ENCODE measurements around the gene KLK15. TPM values are rescaled to one million over a fixed set of nuclear protein-coding genes. Genes with fewer than 3 reads are reported as not detected.

The KLK15 gene
- total RNA-seq, 1 donor from 2014 or later = not detected

GRCh38 chr19:50876456-50876855, 43.1 kb upstream of the KLK15 start:
- TF ChIP-seq POLR2A (IDR thresholded peaks at IDR 0.05) (no peak), CTCF (IDR thresholded peaks at IDR 0.05) (no peak), POLR2AphosphoS5 (IDR thresholded peaks at IDR 0.05; ENCODE audit: insufficient read depth in 1 of 2, low read depth in 1 of 2) (no peak)
- no peaks in the 10 kb centered on the region for H3K9me3 ChIP-seq
- no peaks in the 10 kb centered on the region for H3K4me1 ChIP-seq
- no peaks in the 10 kb centered on the region for H3K36me3 ChIP-seq
- no peak overlapping the region for H3K4me3 ChIP-seq
- no peak for DNase-seq (ENCODE audit: extremely low spot score in 2 of 2)
- H3K27me3 ChIP-seq = no peaks in the 10 kb centered on the region
- intact Hi-C loops (cut with DNase I) = no loop called here
- no peak overlapping the region for H3K27ac ChIP-seq

DNA sequence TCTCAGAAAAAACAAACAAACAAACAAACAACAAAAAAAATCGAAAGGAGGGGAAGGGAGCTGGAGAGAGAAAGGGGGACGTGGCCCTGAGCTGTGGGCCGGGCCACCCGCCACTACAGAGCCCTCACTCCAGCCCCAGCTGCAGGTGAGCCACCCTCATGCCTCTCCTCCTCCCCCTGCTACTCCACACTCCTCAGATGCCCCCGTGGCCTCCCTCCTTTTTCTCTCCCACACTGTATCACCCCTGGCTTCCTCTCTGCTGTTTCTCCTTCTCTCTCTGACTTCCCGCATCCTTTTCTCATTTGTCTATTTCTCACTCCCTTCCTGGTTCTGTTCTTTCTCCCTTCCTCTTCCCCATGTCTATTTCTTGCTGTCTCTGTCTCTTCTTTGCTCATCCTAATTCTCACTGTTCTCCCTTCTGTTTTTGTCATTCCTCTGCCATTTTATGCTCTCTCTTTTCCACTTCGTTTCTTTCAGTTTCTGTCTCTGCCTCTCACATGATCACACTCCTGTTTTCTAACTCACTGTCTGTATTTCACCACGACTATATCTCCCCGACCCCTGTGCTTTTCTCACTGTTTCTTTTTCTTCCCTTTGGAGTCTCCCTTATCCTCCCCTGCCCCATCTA, 42.5 kb upstream of the KLK15 start:
- no peaks in the 10 kb centered on the region for H3K9me3 ChIP-seq
- H3K4me3 ChIP-seq = no peak overlapping the region
- no peaks in the 10 kb centered on the region for H3K27me3 ChIP-seq
- H3K36me3 ChIP-seq = no peaks in the 10 kb centered on the region
- TF ChIP-seq POLR2A (IDR thresholded peaks at IDR 0.05) = no peak
- no peak for TF ChIP-seq POLR2AphosphoS5 (IDR thresholded peaks at IDR 0.05; ENCODE audit: insufficient read depth in 1 of 2, low read depth in 1 of 2)
- no peak for TF ChIP-seq CTCF (IDR thresholded peaks at IDR 0.05)
- intact Hi-C loops (cut with DNase I) = no loop called here
- no peaks in the 10 kb centered on the region for H3K4me1 ChIP-seq
- H3K27ac ChIP-seq = no peak overlapping the region
- no peak for DNase-seq (ENCODE audit: extremely low spot score in 2 of 2)

DNA sequence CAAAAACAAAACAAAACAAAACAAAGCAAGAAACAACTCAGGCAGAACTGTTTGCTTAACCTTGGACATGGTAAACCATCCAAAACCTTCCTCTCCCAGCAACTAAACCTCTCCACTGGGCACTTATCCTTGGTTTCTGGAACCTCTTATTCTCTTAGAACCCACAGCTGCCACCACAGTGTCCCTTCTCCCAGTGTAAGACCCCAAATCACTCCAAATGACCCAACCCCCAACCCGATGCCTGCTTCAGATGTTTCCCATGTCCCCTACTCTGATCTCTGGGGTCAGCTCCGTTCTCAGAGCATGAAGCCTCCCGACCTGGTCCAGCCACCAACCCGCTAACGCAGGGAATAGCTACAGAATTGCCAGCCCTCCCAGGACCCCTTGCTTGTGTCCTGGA, 40.8 kb upstream of the KLK15 start:
- intact Hi-C loops (cut with DNase I) = no loop called here
- DNase-seq (ENCODE audit: extremely low spot score in 2 of 2) = no peak
- Histone ChIP-seq H3K36me3 (no peaks in the 10 kb centered on the region), H3K4me1 (no peaks in the 10 kb centered on the region), H3K9me3 (no peaks in the 10 kb centered on the region), H3K4me3 (no peak overlapping the region), H3K27me3 (no peaks in the 10 kb centered on the region), H3K27ac (no peak overlapping the region)
- no peak for TF ChIP-seq POLR2A (IDR thresholded peaks at IDR 0.05)
- no peak for TF ChIP-seq CTCF (IDR thresholded peaks at IDR 0.05)
- no peak for TF ChIP-seq POLR2AphosphoS5 (IDR thresholded peaks at IDR 0.05; ENCODE audit: insufficient read depth in 1 of 2, low read depth in 1 of 2)

DNA sequence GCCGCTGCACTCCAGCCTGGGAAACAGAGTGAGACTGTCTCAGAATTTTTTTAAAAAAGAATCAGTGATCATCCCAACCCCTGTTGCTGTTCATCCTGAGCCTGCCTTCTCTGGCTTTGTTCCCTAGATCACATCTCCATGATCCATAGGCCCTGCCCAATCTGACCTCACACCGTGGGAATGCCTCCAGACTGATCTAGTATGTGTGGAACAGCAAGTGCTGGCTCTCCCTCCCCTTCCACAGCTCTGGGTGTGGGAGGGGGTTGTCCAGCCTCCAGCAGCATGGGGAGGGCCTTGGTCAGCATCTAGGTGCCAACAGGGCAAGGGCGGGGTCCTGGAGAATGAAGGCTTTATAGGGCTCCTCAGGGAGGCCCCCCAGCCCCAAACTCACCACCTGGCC, 39.7 kb upstream of the KLK15 start, which contains the start of gene KLK2:
Gene KLK2 (plus strand): TSS at position 384 of the 400 bp plus-strand sequence. CDS start 35 bp downstream, outside the sequence.
- no peaks in the 10 kb centered on the region for H3K4me1 ChIP-seq
- H3K27me3 ChIP-seq = no peaks in the 10 kb centered on the region
- no peak within 1 kb of the TSS for H3K4me3 ChIP-seq
- H3K9me3 ChIP-seq = no peaks in the 10 kb centered on the region
- no peak for TF ChIP-seq POLR2A (IDR thresholded peaks at IDR 0.05)
- TF ChIP-seq POLR2AphosphoS5 (IDR thresholded peaks at IDR 0.05; ENCODE audit: insufficient read depth in 1 of 2, low read depth in 1 of 2) = no peak
- TF ChIP-seq CTCF (IDR thresholded peaks at IDR 0.05) = no peak
- H3K27ac ChIP-seq = no peak within 1 kb of the TSS
- intact Hi-C loops (cut with DNase I) = no loop called here
- DNase-seq (ENCODE audit: extremely low spot score in 2 of 2) = no peak
- H3K36me3 ChIP-seq = no peaks in the 10 kb centered on the region

GRCh38 chr19:50870417-50871089, 37.2 kb upstream of the KLK15 start:
- no peaks in the 10 kb centered on the region for H3K36me3 ChIP-seq
- no peaks in the 10 kb centered on the region for H3K4me1 ChIP-seq
- H3K27ac ChIP-seq = no peak overlapping the region
- no peaks in the 10 kb centered on the region for H3K9me3 ChIP-seq
- DNase-seq (ENCODE audit: extremely low spot score in 2 of 2) = no peak
- no peak for TF ChIP-seq POLR2A (IDR thresholded peaks at IDR 0.05)
- no peak for TF ChIP-seq POLR2AphosphoS5 (IDR thresholded peaks at IDR 0.05; ENCODE audit: insufficient read depth in 1 of 2, low read depth in 1 of 2)
- no peak overlapping the region for H3K4me3 ChIP-seq
- intact Hi-C loops (cut with DNase I) = no loop called here
- no peaks in the 10 kb centered on the region for H3K27me3 ChIP-seq
